Peyer's patch (tissue), 4 donors: Measurements from ENCODE around the gene IL1RAPL1. TPM values are rescaled to one million over a fixed set of nuclear protein-coding genes. Genes with fewer than 3 reads are reported as not detected.

Source experiments
- DNase-seq, 3 donors: peaks; one replicate each; pipeline ENCODE4 v3.0.0-alpha.2; 2017 to 2019
- H3K27ac ChIP-seq, 4 donors: fragments of 200-600 bp; sonication (generic); one replicate each; pipeline ENCODE4 v1.5.1; 2016 to 2019
- H3K27me3 ChIP-seq, 2 donors: fragments of 200-600 bp; sonication (generic); one replicate each; pipeline ENCODE4 v1.5.1; 2019
- H3K36me3 ChIP-seq, 3 donors: fragments of 200-600 bp; sonication (generic); one replicate each; pipeline ENCODE4 v1.5.1; 2016 to 2019
- H3K4me1 ChIP-seq, 4 donors: fragments of 200-600 bp; sonication (generic); one replicate each; pipeline ENCODE4 v1.5.1; 2016 to 2019
- H3K4me3 ChIP-seq, 4 donors: fragments of 200-600 bp; sonication (generic); 1 replicate in 3 of 4; 2 replicates in 1 of 4; pipeline ENCODE4 v1.5.1; 2016 to 2019; ENCODE audit warnings: mild to moderate bottlenecking in 1 of 4
- H3K9me3 ChIP-seq, 4 donors: fragments of 200-600 bp; sonication (generic); one replicate each; pipeline ENCODE4 v1.5.1; 2016 to 2019; ENCODE audit warnings: mild to moderate bottlenecking in 1 of 4
- CTCF ChIP-seq, 6 experiments: fragments of 450-650 bp in 4 of 6; fragments of 200-600 bp in 2 of 6; sonication (generic) in 1 of 6; IDR thresholded peaks; one replicate each; pipeline ENCODE4 v1.5.1; 2017 to 2019; ENCODE audit warnings: antibody characterized with exemption in 6 of 6, mild to moderate bottlenecking in 3 of 6, moderate library complexity in 1 of 6
- POLR2A ChIP-seq, 2 donors: fragments of 450-650 bp; IDR thresholded peaks; one replicate each; pipeline ENCODE4 v1.5.1; 2017; ENCODE audit warnings: antibody characterized with exemption in 2 of 2, mild to moderate bottlenecking in 2 of 2, moderate library complexity in 2 of 2
- total RNA-seq, 4 donors: library from RNA; depleted of rRNA; stranded (reverse); fragments of >200 nt; gene quantifications; one replicate each; pipeline ENCODE4 v1.1.0, GENCODE V29; 2016

IL1RAPL1 gene
- total RNA-seq, 4 donors from 2014 or later = not detected

- no peak for DNase-seq
- Histone ChIP-seq H3K9me3 (no peaks in the 10 kb centered on the region), H3K27me3 (no peaks in the 10 kb centered on the region), H3K36me3 (no peaks in the 10 kb centered on the region), H3K4me1 (no peaks in the 10 kb centered on the region), H3K4me3 (no peak overlapping the region), H3K27ac (no peak overlapping the region)
- TF ChIP-seq POLR2A (IDR thresholded peaks at IDR 0.05) (no peak), CTCF (IDR thresholded peaks at IDR 0.05) (no peak)
Measured at GRCh38 chrX:28876901-28877300, 289.7 kb downstream of the IL1RAPL1 start.

- no peak for DNase-seq
- Histone ChIP-seq H3K4me3 (no peak overlapping the region), H3K9me3 (no peaks in the 10 kb centered on the region), H3K36me3 (no peaks in the 10 kb centered on the region), H3K27me3 (no peaks in the 10 kb centered on the region), H3K27ac (no peak overlapping the region), H3K4me1 (no peaks in the 10 kb centered on the region)
- no peak for TF ChIP-seq CTCF (IDR thresholded peaks at IDR 0.05)
- no peak for TF ChIP-seq POLR2A (IDR thresholded peaks at IDR 0.05)
Measured at GRCh38 chrX:28880136-28880535, 292.9 kb downstream of the IL1RAPL1 start.

- H3K27ac ChIP-seq = no peak overlapping the region
- H3K4me1 ChIP-seq = no peaks in the 10 kb centered on the region
- no peak overlapping the region for H3K4me3 ChIP-seq
- TF ChIP-seq CTCF (IDR thresholded peaks at IDR 0.05) = no peak
- TF ChIP-seq POLR2A (IDR thresholded peaks at IDR 0.05) = no peak
- H3K27me3 ChIP-seq = no peaks in the 10 kb centered on the region
- H3K36me3 ChIP-seq = no peaks in the 10 kb centered on the region
- DNase-seq = no peak
- no peaks in the 10 kb centered on the region for H3K9me3 ChIP-seq
Measured at GRCh38 chrX:28884823-28885222, 297.6 kb downstream of the IL1RAPL1 start.

- Histone ChIP-seq H3K27me3 (no peaks in the 10 kb centered on the region), H3K36me3 (no peaks in the 10 kb centered on the region), H3K4me3 (no peak overlapping the region), H3K9me3 (no peaks in the 10 kb centered on the region), H3K27ac (no peak overlapping the region), H3K4me1 (no peaks in the 10 kb centered on the region)
- TF ChIP-seq CTCF (IDR thresholded peaks at IDR 0.05) = no peak
- TF ChIP-seq POLR2A (IDR thresholded peaks at IDR 0.05) = no peak
- no peak for DNase-seq
Measured at GRCh38 chrX:28888416-28888815, 301.2 kb downstream of the IL1RAPL1 start.

GRCh38 chrX:28889591-28890090, 302.4 kb downstream of the IL1RAPL1 start:
- H3K27ac ChIP-seq = no peak overlapping the region

More at GRCh38 chrX:28889591-28890090, 302.4 kb downstream of the IL1RAPL1 start:
- Histone ChIP-seq H3K36me3 (no peaks in the 10 kb centered on the region), H3K9me3 (no peaks in the 10 kb centered on the region), H3K27me3 (no peaks in the 10 kb centered on the region), H3K4me1 (no peaks in the 10 kb centered on the region), H3K4me3 (no peak overlapping the region)
- TF ChIP-seq POLR2A (IDR thresholded peaks at IDR 0.05) (no peak), CTCF (IDR thresholded peaks at IDR 0.05) (no peak)
- no peak for DNase-seq
